SK-N-SH (cell line): ENCODE results near the gene OCA2.

Experiments used
- CTCF ChIP-seq: fragments of 200-600 bp; sonication (generic); IDR thresholded peaks from 2 replicates; pipeline ENCODE4 v1.6.1; 2017; ENCODE audit warnings: antibody characterized with exemption, mild to moderate bottlenecking, moderate library complexity
- FOXM1 ChIP-seq: IDR thresholded peaks from 2 replicates; pipeline ENCODE4 v1.4.0; 2012; ENCODE audit warnings: low read depth, mild to moderate bottlenecking
- RFX5 ChIP-seq: IDR thresholded peaks from 2 replicates; pipeline ENCODE4 v1.6.1; 2012; ENCODE audit warnings: mild to moderate bottlenecking, improper control_type of control experiment, low read length

GRCh38 chr15:27808182-27808581 is 290.9 kb downstream of the OCA2 start:
- TF ChIP-seq RFX5 (no peak), CTCF (no peak), FOXM1 (no peak)
